DND-41 (cell line): ENCODE results near the gene TTF1.

Experiments used
- ATAC-seq: fragments of 200-7000 bp; cut with Tn5 transposase; 3 replicates; pipeline ENCODE4 v1.9.1; 2021; ENCODE audit warnings: low read depth; ENCODE audit not compliant: insufficient read depth
- DNase-seq: peaks from one replicate; pipeline ENCODE4 v3.0.0-alpha.2; 2020
- H2AFZ ChIP-seq: 2 replicates; pipeline ENCODE4 v1.6.0; 2012; ENCODE audit warnings: low read depth, low read length
- H3K27ac ChIP-seq: 2 replicates; pipeline ENCODE4 v1.5.1; 2012; ENCODE audit warnings: low read length, inconsistent platforms
- H3K27me3 ChIP-seq: fragments of 200-600 bp; sonication (generic); 2 replicates; pipeline ENCODE4 v1.6.0; 2012; ENCODE audit warnings: low read length, mild to moderate bottlenecking, inconsistent platforms; ENCODE audit not compliant: insufficient read depth, poor library complexity
- H3K36me3 ChIP-seq: 2 replicates; pipeline ENCODE4 v1.5.1; 2012; ENCODE audit warnings: low read length, inconsistent platforms; ENCODE audit not compliant: insufficient read depth
- H3K4me1 ChIP-seq: 2 replicates; pipeline ENCODE4 v1.5.1; 2012; ENCODE audit warnings: mild to moderate bottlenecking, low read length; ENCODE audit not compliant: insufficient read depth
- H3K4me2 ChIP-seq: 2 replicates; pipeline ENCODE4 v1.6.0; 2012; ENCODE audit warnings: mild to moderate bottlenecking, moderate library complexity, low read length, inconsistent platforms; ENCODE audit not compliant: insufficient read depth
- H3K4me3 ChIP-seq, 2 experiments: fragments of 200-600 bp in 1 of 2; shearing (Covaris generic) in 1 of 2; 2 replicates each; pipeline ENCODE4 v1.5.1; 2012 to 2016; ENCODE audit warnings: inconsistent platforms in 2 of 2, low read length in 2 of 2, mild to moderate bottlenecking in 2 of 2, low read depth in 1 of 2, moderate library complexity in 1 of 2
- H3K79me2 ChIP-seq: 2 replicates; pipeline ENCODE4 v1.6.0; 2012; ENCODE audit warnings: low read length, inconsistent platforms; ENCODE audit not compliant: insufficient read depth
- H3K9ac ChIP-seq: 2 replicates; pipeline ENCODE4 v1.6.0; 2012; ENCODE audit warnings: low read depth, mild to moderate bottlenecking, inconsistent platforms, low read length, moderate library complexity
- H3K9me3 ChIP-seq: 2 replicates; pipeline ENCODE4 v1.5.1; 2012; ENCODE audit warnings: low read length, moderate library complexity, mild to moderate bottlenecking, inconsistent platforms; ENCODE audit not compliant: insufficient read depth, severe bottlenecking
- H4K20me1 ChIP-seq: 2 replicates; pipeline ENCODE4 v1.6.0; 2012; ENCODE audit warnings: low read length; ENCODE audit not compliant: insufficient read depth
- CTCF ChIP-seq: IDR thresholded peaks from 2 replicates; pipeline ENCODE4 v1.5.1; 2012; ENCODE audit warnings: borderline replicate concordance, low read length, moderate library complexity, mild to moderate bottlenecking; ENCODE audit not compliant: poor library complexity, severe bottlenecking; ENCODE audit errors: extremely low read depth
- EZH2 ChIP-seq: IDR thresholded peaks from 3 replicates; pipeline ENCODE4 v1.6.1; 2012; ENCODE audit warnings: borderline replicate concordance, low read depth, mild to moderate bottlenecking, moderate library complexity, low read length, inconsistent platforms; ENCODE audit not compliant: severe bottlenecking

The TTF1 gene

GRCh38 chr9:132365986-132366385, 40.7 kb downstream of the TTF1 start:
- Histone ChIP-seq H3K36me3 (no peaks in the 10 kb centered on the region), H3K9me3 (no peaks in the 10 kb centered on the region), H3K4me2 (no peak overlapping the region), H3K27me3 (no peaks in the 10 kb centered on the region), H3K9ac (no peak overlapping the region), H3K27ac (no peak overlapping the region), H3K4me1 (no peaks in the 10 kb centered on the region), H3K79me2 (no peaks in the 10 kb centered on the region), H2AFZ (no peak overlapping the region), H4K20me1 (no peaks in the 10 kb centered on the region), H3K4me3 (no peak overlapping the region)
- no peak for ATAC-seq
- DNase-seq: no peak
- TF ChIP-seq CTCF (no peak), EZH2 (no peak)

GRCh38 chr9:132364068-132364467, 42.6 kb downstream of the TTF1 start:
- no peak overlapping the region for H3K27ac ChIP-seq
- H3K4me1 ChIP-seq: no peaks in the 10 kb centered on the region
- ATAC-seq: no peak
- no peak overlapping the region for H2AFZ ChIP-seq
- H3K27me3 ChIP-seq: no peaks in the 10 kb centered on the region
- DNase-seq: no peak
- no peak overlapping the region for H3K4me3 ChIP-seq
- H3K36me3 ChIP-seq: no peaks in the 10 kb centered on the region
- H3K79me2 ChIP-seq: no peaks in the 10 kb centered on the region
- no peak overlapping the region for H3K4me2 ChIP-seq
- H4K20me1 ChIP-seq: no peaks in the 10 kb centered on the region
- H3K9me3 ChIP-seq: no peaks in the 10 kb centered on the region
- TF ChIP-seq CTCF (no peak), EZH2 (no peak)
- no peak overlapping the region for H3K9ac ChIP-seq

GRCh38 chr9:132357764-132358163, 48.9 kb downstream of the TTF1 start:
- no peak for TF ChIP-seq EZH2
- TF ChIP-seq CTCF: no peak

More at GRCh38 chr9:132357764-132358163, 48.9 kb downstream of the TTF1 start:
- peaks cover 5% of the 10 kb centered on the region; the same call in 1 of the 2 replicates for H4K20me1 ChIP-seq
- H3K36me3 ChIP-seq: peaks cover 5% of the 10 kb centered on the region
- no peak overlapping the region for H3K4me2 ChIP-seq
- no peaks in the 10 kb centered on the region for H3K27me3 ChIP-seq
- no peak for DNase-seq
- no peaks in the 10 kb centered on the region for H3K9me3 ChIP-seq
- no peak for ATAC-seq
- no peak overlapping the region for H3K27ac ChIP-seq
- no peak overlapping the region for H3K9ac ChIP-seq
- H3K79me2 ChIP-seq: peaks cover 20% of the 10 kb centered on the region
- no peak overlapping the region for H2AFZ ChIP-seq
- H3K4me3 ChIP-seq: no peak overlapping the region
- H3K4me1 ChIP-seq: peaks cover 21% of the 10 kb centered on the region
